CD4-positive, alpha-beta T cell treated with Interferon alpha-2 for 1 hour (primary cell): ENCODE results near the gene RCC1.
"Not testable (repeated sequence)": the region's sequence is repeated elsewhere in the genome, so short reads cannot be mapped to it uniquely, and the experiment has no call there.

Source experiments
- DNase-seq, 2 donors: peaks; one replicate each; pipeline ENCODE4 v3.0.0-alpha.2; 2020 to 2022

The RCC1 gene

GRCh38 chr1:28514445-28514933, 8.6 kb downstream of the RCC1 start:
- DNase-seq: not testable (repeated sequence)

GRCh38 chr1:28516518-28516956, 10.7 kb downstream of the RCC1 start:
- no peak for DNase-seq

GRCh38 chr1:28517649-28517999, 11.8 kb downstream of the RCC1 start:
- no peak for DNase-seq

- DNase-seq: peak; percentile 86 to 90
Observed at GRCh38 chr1:28518000-28518744, 12.3 kb downstream of the RCC1 start.

- DNase-seq: peak; percentile 6 to 37
Observed at GRCh38 chr1:28518745-28519341, 13.0 kb downstream of the RCC1 start.

- DNase-seq: no peak
Observed at GRCh38 chr1:28519946-28520725, 14.3 kb downstream of the RCC1 start.

GRCh38 chr1:28520796-28521195, 15.0 kb downstream of the RCC1 start:
- DNase-seq: not testable (repeated sequence)

- DNase-seq: no peak
Observed at GRCh38 chr1:28521502-28522164, 15.8 kb downstream of the RCC1 start.

- not testable (repeated sequence) for DNase-seq
Observed at GRCh38 chr1:28522537-28522936, 16.7 kb downstream of the RCC1 start.

- DNase-seq: not testable (repeated sequence)
Observed at GRCh38 chr1:28525002-28525642, 19.3 kb downstream of the RCC1 start.

- DNase-seq: no peak
Observed at GRCh38 chr1:28526886-28527285, 21.0 kb downstream of the RCC1 start.

- no peak for DNase-seq
Observed at GRCh38 chr1:28530456-28530855, 24.6 kb downstream of the RCC1 start.

GRCh38 chr1:28534671-28535070, 28.8 kb downstream of the RCC1 start:
- no peak for DNase-seq

GRCh38 chr1:28535180-28535579, 29.3 kb downstream of the RCC1 start:
- DNase-seq: no peak

- no peak for DNase-seq
Observed at GRCh38 chr1:28537457-28538199, 31.8 kb downstream of the RCC1 start.

- DNase-seq: no peak
Observed at GRCh38 chr1:28538286-28538685, 32.4 kb downstream of the RCC1 start.

GRCh38 chr1:28540651-28541050, 34.8 kb downstream of the RCC1 start:
- DNase-seq: no peak

- DNase-seq: not testable (repeated sequence)
Observed at GRCh38 chr1:28541414-28542015, 35.7 kb downstream of the RCC1 start.

- DNase-seq: no peak
Observed at GRCh38 chr1:28545246-28545628, 39.4 kb downstream of the RCC1 start.

GRCh38 chr1:28548318-28548717, 42.5 kb downstream of the RCC1 start:
- DNase-seq: no peak

- no peak for DNase-seq
Observed at GRCh38 chr1:28551381-28551780, 45.5 kb downstream of the RCC1 start.
